Pancreas (tissue), 10 donors: ENCODE results near the gene CDH12. TPM values are rescaled to one million over a fixed set of nuclear protein-coding genes. Genes with fewer than 3 reads are reported as not detected.
"Not testable (repeated sequence)": the region's sequence is repeated elsewhere in the genome, so short reads cannot be mapped to it uniquely, and the experiment has no call there.

Experiments
- ATAC-seq, 4 donors: fragments of 200-7000 bp; cut with Tn5 transposase; one replicate each; pipeline versions ENCODE4 v1.8.0 to v1.9.1; 2020; ENCODE audit warnings: mild to moderate bottlenecking in 4 of 4, moderate library complexity in 4 of 4
- DNase-seq, 6 donors: peaks; one replicate each; pipeline ENCODE4 v3.0.0-alpha.2; 2020
- FAIRE-seq: peaks from 2 replicates; lab custom pipeline; 2012; peaks lifted over from hg19 to GRCh38; lab: Jason Lieb, UNC
- H3K27ac ChIP-seq, 4 donors: fragments of 200-600 bp; sonication (generic); 1 replicate in 3 of 4; 2 replicates in 1 of 4; pipeline versions ENCODE4 v1.5.0 to v1.8.0; 2020
- H3K27me3 ChIP-seq, 4 donors: fragments of 200-600 bp; one replicate each; pipeline ENCODE4 v1.8.0; 2021
- H3K36me3 ChIP-seq, 3 donors: fragments of 200-600 bp; sonication (generic) in 1 of 3; one replicate each; pipeline versions ENCODE4 v1.5.0 to v1.8.0; 2020 to 2021
- H3K4me1 ChIP-seq, 3 donors: fragments of 200-600 bp; one replicate each; pipeline ENCODE4 v1.8.0; 2021
- H3K4me3 ChIP-seq, 4 donors: fragments of 200-600 bp; sonication (generic) in 2 of 4; one replicate each; pipeline versions ENCODE4 v1.5.0 to v1.8.0; 2020 to 2021
- H3K9me3 ChIP-seq, 4 donors: fragments of 200-600 bp; one replicate each; pipeline ENCODE4 v1.8.0; 2021
- WGBS, 2 donors: extraction: QIAGEN DNeasy Blood & Tissue Kit; methylation state at CpG; one replicate each; pipeline ENCODE4 v1.1.7; 2013; 5-methylcytosine and 5-hydroxymethylcytosine counted together
- intact Hi-C, 3 donors: fragments of 100-400 bp; cut with DNase I; formaldehyde crosslinking; loops; one replicate each; pipeline versions ENCODE4 v1.11.1 to v1.14.2; 2022
- polyA plus RNA-seq, 2 donors: library from polyadenylated mRNA; stranded (reverse); fragments of 200-250 nt; gene quantifications; one replicate each; pipeline ENCODE4 v1.2.3, GENCODE V29; 2013
- total RNA-seq, 6 donors: library from RNA; stranded (reverse); fragmentation: NEBNext Ultra II Directional in 4 of 6; extraction: Animal tissue kit (Norgen Biotek cat#: 25700) in 4 of 6; gene quantifications; one replicate each; pipeline versions ENCODE4 v1.2.1 to v1.2.4, GENCODE V29; 2021 to 2023
- TF ChIP-seq, protein P1 (sequence below), 4 donors: fragments of 200-600 bp; sonication (generic) in 3 of 4; IDR thresholded peaks; one replicate each; pipeline versions ENCODE4 v1.5.0 to v1.8.0; 2021; ENCODE audit warnings: antibody characterized with exemption in 4 of 4
- donor health status: healthy with polysubstance abuse.
- donor health status: DM: no; HTN: no; CAD: no; lungs with moderate emphysema.
- donor health status: DM: no; HTN: no; CAD: no.
- donor health status: control.
- donor health status: control.
- donor health status: Bipolar disorder and iron deficiency.
- donor health status: DM: yes; HTN: yes; CAD: no.
- donor health status: DM: no; HTN: no; CAD: no.
- donor health status: DM: no; HTN: no; CAD: no.
- donor health status: DM: yes; HTN: yes; CAD: no.

Gene CDH12
- total and polyA plus RNA-seq, 8 donors = 0.12 to 0.31 (median 0.17) TPM; not detected in 4

DNA sequence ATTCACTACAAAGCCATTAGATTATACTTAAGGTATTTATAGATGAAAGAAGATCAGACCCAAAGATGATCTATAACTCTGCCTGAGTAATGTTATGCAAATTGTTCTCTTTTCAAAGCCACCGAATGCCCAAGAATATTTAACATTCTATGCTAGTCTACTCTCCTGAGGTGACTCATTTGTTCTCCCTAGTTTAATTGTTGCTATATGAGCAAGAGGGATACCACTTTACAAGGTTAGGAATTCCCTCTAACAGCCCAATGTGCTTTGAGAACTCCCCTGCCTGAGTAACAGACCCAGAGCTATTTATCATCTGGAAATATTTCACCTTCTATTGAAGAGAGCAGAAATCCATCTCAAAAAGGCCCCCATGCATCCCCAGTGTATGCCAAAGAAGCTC, 867.3 kb downstream of the CDH12 start:
- H3K27me3 ChIP-seq, ATAC-seq, H3K27ac ChIP-seq, H3K4me1 ChIP-seq, DNase-seq, intact Hi-C loops, H3K36me3 ChIP-seq, H3K9me3 ChIP-seq, H3K4me3 ChIP-seq, FAIRE-seq: not testable (repeated sequence)
- WGBS, 2 donors = 31 to 56% methylated on average over 1 of the region's 1 CpG

DNA sequence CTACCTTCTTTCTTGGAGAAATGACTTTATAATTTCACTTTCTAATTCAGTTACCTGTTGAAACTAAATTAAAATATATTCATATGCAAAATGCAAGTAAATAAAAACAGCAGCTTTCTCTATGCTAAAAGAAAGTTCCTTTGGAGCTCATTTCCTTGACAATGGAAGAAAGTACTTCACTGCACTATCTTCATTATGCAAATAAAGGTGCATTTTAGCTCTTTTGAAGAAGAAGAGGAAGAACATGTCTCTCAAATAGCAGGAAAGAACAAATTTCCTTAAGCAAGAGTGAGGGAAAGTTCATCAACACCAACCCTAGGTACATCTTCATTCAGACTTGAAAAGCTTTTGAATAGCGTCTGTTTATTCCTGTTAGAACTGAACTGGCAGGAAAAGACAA, 901.6 kb downstream of the CDH12 start:
- H3K36me3 ChIP-seq, FAIRE-seq, intact Hi-C loops, H3K27me3 ChIP-seq, H3K9me3 ChIP-seq, ATAC-seq, H3K27ac ChIP-seq, DNase-seq, H3K4me3 ChIP-seq, H3K4me1 ChIP-seq: not testable (repeated sequence)
- 44 to 50% methylated on average over 1 of the region's 1 CpG for WGBS, 2 donors

DNA sequence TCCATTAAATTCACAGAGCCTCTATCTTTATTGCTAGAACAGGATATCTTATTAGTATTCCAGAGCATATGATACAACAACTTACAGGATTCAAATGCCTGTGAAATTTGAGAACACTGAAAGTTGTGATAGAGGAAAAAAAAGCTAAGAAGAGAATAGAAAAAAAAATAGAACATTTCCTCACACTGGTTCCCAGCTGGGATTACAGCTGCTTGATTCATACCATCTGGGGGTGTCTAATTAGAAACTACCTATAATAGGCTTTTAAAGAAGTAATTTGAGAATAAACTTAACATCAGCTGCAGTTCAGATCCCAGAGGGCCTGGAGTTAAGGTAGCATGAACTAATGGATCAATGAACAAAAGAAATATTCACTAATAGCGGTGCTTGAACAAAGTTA, 922.0 kb downstream of the CDH12 start:
- no peaks in the 10 kb centered on the region for H3K4me1 ChIP-seq
- intact Hi-C loops = no loop called here
- no peaks in the 10 kb centered on the region for H3K36me3 ChIP-seq
- TF ChIP-seq, protein P1, sequence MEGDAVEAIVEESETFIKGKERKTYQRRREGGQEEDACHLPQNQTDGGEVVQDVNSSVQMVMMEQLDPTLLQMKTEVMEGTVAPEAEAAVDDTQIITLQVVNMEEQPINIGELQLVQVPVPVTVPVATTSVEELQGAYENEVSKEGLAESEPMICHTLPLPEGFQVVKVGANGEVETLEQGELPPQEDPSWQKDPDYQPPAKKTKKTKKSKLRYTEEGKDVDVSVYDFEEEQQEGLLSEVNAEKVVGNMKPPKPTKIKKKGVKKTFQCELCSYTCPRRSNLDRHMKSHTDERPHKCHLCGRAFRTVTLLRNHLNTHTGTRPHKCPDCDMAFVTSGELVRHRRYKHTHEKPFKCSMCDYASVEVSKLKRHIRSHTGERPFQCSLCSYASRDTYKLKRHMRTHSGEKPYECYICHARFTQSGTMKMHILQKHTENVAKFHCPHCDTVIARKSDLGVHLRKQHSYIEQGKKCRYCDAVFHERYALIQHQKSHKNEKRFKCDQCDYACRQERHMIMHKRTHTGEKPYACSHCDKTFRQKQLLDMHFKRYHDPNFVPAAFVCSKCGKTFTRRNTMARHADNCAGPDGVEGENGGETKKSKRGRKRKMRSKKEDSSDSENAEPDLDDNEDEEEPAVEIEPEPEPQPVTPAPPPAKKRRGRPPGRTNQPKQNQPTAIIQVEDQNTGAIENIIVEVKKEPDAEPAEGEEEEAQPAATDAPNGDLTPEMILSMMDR (IDR thresholded peaks at IDR 0.05) = no peak
- DNase-seq (no peak), FAIRE-seq (no peak), ATAC-seq (no peak)
- H3K9me3 ChIP-seq = no peaks in the 10 kb centered on the region
- H3K4me3 ChIP-seq = no peak overlapping the region
- no peak overlapping the region for H3K27ac ChIP-seq
- H3K27me3 ChIP-seq = no peaks in the 10 kb centered on the region
- 58 to 70% methylated on average over 1 of the region's 1 CpG for WGBS, 2 donors

DNA sequence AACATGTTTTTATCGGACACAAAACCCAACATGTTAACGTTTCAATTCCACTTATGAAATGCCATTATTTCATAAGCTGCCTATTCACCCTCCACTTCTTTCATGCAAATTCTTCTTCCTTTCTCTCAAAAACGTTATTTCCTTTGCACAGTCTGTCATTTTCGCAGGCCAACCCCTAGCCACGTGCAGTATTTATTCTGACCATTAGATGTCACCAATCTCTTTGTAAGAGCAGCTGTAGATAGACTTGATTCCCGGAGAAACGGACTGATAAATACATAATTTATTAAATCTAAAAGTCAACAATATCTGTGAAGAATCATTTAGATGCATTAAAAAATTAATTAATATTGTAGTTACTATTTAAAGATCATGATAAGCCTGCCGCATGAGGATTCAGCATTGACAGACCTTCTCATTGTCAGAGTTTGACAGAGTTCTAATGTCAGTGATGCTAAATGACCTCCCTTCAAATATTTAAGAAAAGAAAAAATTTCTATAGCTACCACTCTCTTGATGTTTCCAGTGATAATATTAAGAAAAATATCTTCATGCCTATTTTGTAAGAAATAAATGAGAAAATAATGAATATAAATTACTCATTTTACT, 933.6 kb downstream of the CDH12 start:
- TF ChIP-seq, protein P1 (IDR thresholded peaks at IDR 0.05) = peak in 3 of 4 donors; percentile 47 to 55 (median 51)
- DNase-seq (peak in 1 of 6 donors; percentile 14), FAIRE-seq (peak; percentile 54), ATAC-seq (peak in 3 of 4 donors; percentile 62 to 72 (median 70))
- Histone ChIP-seq H3K27ac (no peak overlapping the region), H3K4me1 (no peaks in the 10 kb centered on the region), H3K9me3 (no peaks in the 10 kb centered on the region), H3K36me3 (no peaks in the 10 kb centered on the region), H3K27me3 (peaks cover 0 to 7% (median 0%) of the 10 kb centered on the region in 4 donors), H3K4me3 (no peak overlapping the region)
- intact Hi-C loops = no loop called here
- 7% methylated on average over 8 of the region's 8 CpGs for WGBS, 2 donors

DNA sequence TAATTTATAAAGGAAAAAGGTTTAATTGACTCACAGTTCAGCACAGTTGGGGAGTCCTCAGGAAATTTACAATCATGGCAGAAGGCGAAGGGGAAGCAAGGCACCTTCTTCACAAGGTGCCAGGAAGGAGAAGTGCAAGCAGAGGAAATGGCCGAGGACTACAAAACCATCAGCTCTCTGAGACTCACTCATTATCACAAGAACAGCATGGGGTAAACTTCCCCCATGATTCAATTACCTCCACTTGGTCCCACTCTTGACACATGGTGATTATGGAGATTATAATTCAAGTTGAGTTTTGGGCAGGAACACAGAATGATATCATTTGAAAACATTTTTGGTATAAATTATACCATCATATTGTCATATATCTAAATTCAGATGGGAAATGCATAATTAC, 934.7 kb downstream of the CDH12 start:
- peaks cover 0 to 7% (median 0%) of the 10 kb centered on the region in 4 donors for H3K27me3 ChIP-seq
- intact Hi-C loops = no loop called here
- H3K4me1 ChIP-seq = no peaks in the 10 kb centered on the region
- FAIRE-seq (no peak), DNase-seq (no peak), ATAC-seq (no peak)
- no peak overlapping the region for H3K4me3 ChIP-seq
- no peaks in the 10 kb centered on the region for H3K36me3 ChIP-seq
- no peaks in the 10 kb centered on the region for H3K9me3 ChIP-seq
- TF ChIP-seq, protein P1 (IDR thresholded peaks at IDR 0.05) = no peak
- no peak overlapping the region for H3K27ac ChIP-seq
- 50 to 77% methylated on average over 2 of the region's 2 CpGs for WGBS, 2 donors

DNA sequence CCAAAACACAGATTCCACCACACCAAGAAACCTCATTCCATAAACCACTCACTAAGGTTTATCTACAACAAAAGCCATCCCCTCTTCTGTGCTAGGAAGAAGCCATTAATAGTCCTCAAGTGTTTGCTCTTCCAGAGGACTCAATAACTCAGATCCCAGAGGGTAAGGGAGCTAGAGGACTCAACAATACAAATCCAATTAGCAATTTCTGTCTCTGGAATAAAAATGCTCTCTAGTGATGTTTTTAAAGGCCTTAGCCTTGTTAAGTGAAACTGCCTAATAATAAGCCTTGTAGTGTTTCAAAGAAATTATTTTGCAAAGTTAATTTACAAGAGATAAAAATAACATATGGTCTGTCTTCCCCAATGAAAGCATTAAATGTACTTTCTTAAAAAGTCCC, 942.4 kb downstream of the CDH12 start:
- DNase-seq = no peak
- no peaks in the 10 kb centered on the region for H3K9me3 ChIP-seq
- no peak for ATAC-seq
- no peak overlapping the region for H3K4me3 ChIP-seq
- H3K36me3 ChIP-seq = no peaks in the 10 kb centered on the region
- no peak overlapping the region for H3K27ac ChIP-seq
- TF ChIP-seq, protein P1 (IDR thresholded peaks at IDR 0.05) = no peak
- FAIRE-seq = no peak
- no peaks in the 10 kb centered on the region for H3K4me1 ChIP-seq
- intact Hi-C loops = no loop called here
- no peaks in the 10 kb centered on the region for H3K27me3 ChIP-seq
